ENCODE measurements around the gene RNF152. TPM values are rescaled to one million over a fixed set of nuclear protein-coding genes. Genes with fewer than 3 reads are reported as not detected.

The RNF152 gene
- polyA plus RNA-seq, 1 of the 3 experiments (the other 2 are of a cell fraction), result 6.6 TPM

DNA sequence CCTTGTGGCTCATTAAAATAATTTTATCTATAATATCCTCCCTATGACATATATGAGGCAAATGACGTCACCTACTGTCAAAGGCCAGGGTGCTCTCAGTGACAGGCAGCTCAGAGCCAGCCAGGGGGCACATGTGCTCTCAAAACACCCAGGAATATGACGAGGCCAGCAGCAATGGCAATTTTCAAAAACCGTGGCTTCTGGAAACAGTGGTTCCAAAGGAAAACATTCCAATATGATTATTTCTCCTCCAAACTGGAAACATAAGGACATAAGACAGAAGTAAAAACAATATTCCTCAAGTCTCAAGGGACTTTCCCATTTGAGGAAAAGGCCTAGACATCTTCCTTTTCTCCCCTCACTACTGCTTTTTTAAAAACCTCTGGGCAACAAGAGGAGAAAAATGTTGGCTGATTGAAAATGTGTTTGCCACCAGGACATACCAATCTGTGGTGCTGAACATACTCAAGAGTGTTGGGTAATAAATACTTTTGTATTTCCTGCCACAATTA is 40.8 kb downstream of the RNF152 start:
- peak; percentile 36 for DNase-seq
- Histone ChIP-seq H3K79me2 (ENCODE audit: insufficient read depth) (peaks cover 99% of the 10 kb centered on the region), H3K27me3 (ENCODE audit: insufficient read depth) (no peaks in the 10 kb centered on the region), H3K9me3 (no peaks in the 10 kb centered on the region), H3K36me3 (replicated peaks in 1 of 2; ENCODE audit: control insufficient read depth in 1 of 2, insufficient read depth in 2 of 2, low read length in 1 of 2) (peaks cover 5 to 20% of the 10 kb centered on the region in 2 experiments), H3K9ac (no peak overlapping the region), H3F3A (replicated peaks; ENCODE audit: insufficient read depth) (peaks cover 33% of the 10 kb centered on the region), H3K9me2 (no peaks in the 10 kb centered on the region), H4K20me1 (ENCODE audit: insufficient read depth) (peaks cover 88% of the 10 kb centered on the region), H3K4me3 (ENCODE audit: low read depth in 2 of 2, low read length in 1 of 2) (no peak overlapping the region), H3K27ac (ENCODE audit: low read depth in 2 of 2, low read length in 1 of 2) (peak overlapping the region; percentile 40 to 83), H2AFZ (ENCODE audit: low read depth) (no peak overlapping the region), H3K4me2 (peak overlapping the region; percentile 8; the same call in 1 of the 2 replicates), H3K4me1 (ENCODE audit: control insufficient read depth in 1 of 2, insufficient read depth in 2 of 2, low read depth in 1 of 2, low read length in 1 of 2) (peaks cover 33 to 57% of the 10 kb centered on the region in 2 experiments)
- ChIA-PET CTCF (interaction anchor here (2.9 kb wide), 1 partner anchor 270 kb away, joined by 8 read pairs; no protein-coding TSS in a partner anchor), POLR2A (interaction anchor here (0.9 kb wide), 1 partner anchor 9 kb away, joined by 3 read pairs; no protein-coding TSS in a partner anchor)
- TF ChIP-seq NFIC (IDR thresholded peaks at IDR 0.05; ENCODE audit: borderline replicate concordance) (0 out of 2 replicates have a peak, but pooled peaks have one; percentile 9), MXI1 (IDR thresholded peaks at IDR 0.05; ENCODE audit: low read depth, low read length) (peak; percentile 90), TAF1 (IDR thresholded peaks at IDR 0.05; ENCODE audit: borderline replicate concordance, low read depth, low read length) (no peak), RCOR1 (IDR thresholded peaks at IDR 0.05; ENCODE audit: low read length) (no peak), MAX (IDR thresholded peaks at IDR 0.05; ENCODE audit: low read depth) (no peak), RAD21 (IDR thresholded peaks at IDR 0.05; ENCODE audit: low read length) (peak; percentile 42), CHD2 (IDR thresholded peaks at IDR 0.05; ENCODE audit: low read length, partially characterized antibody) (no peak), SMC3 (IDR thresholded peaks at IDR 0.05; ENCODE audit: low read depth, low read length) (peak; percentile 13; the same call in 1 of the 2 replicates), PBX3 (IDR thresholded peaks at IDR 0.05) (no peak), IRF3 (IDR thresholded peaks at IDR 0.05; ENCODE audit: low read depth, low read length) (no peak)
- TF ChIP-seq, protein P1, sequence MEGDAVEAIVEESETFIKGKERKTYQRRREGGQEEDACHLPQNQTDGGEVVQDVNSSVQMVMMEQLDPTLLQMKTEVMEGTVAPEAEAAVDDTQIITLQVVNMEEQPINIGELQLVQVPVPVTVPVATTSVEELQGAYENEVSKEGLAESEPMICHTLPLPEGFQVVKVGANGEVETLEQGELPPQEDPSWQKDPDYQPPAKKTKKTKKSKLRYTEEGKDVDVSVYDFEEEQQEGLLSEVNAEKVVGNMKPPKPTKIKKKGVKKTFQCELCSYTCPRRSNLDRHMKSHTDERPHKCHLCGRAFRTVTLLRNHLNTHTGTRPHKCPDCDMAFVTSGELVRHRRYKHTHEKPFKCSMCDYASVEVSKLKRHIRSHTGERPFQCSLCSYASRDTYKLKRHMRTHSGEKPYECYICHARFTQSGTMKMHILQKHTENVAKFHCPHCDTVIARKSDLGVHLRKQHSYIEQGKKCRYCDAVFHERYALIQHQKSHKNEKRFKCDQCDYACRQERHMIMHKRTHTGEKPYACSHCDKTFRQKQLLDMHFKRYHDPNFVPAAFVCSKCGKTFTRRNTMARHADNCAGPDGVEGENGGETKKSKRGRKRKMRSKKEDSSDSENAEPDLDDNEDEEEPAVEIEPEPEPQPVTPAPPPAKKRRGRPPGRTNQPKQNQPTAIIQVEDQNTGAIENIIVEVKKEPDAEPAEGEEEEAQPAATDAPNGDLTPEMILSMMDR (IDR thresholded peaks at IDR 0.05), result peak; percentile 33
- 37% methylated on average over 3 of the region's 3 CpGs for WGBS (ENCODE audit: low lambda C conversion rate)

- ChIA-PET CTCF (interaction anchor here (1.1 kb wide), 1 partner anchor 12 kb away, joined by 3 read pairs; no protein-coding TSS in a partner anchor), POLR2A (no interaction called here)
- no peaks in the 10 kb centered on the region for H3K9me2 ChIP-seq
- H3F3A ChIP-seq (replicated peaks; ENCODE audit: insufficient read depth), result peaks cover 36% of the 10 kb centered on the region
- TF ChIP-seq RAD21 (IDR thresholded peaks at IDR 0.05; ENCODE audit: low read length) (no peak), POLR2AphosphoS5 (IDR thresholded peaks at IDR 0.05; ENCODE audit: low read depth, low read length) (no peak), MXI1 (IDR thresholded peaks at IDR 0.05; ENCODE audit: low read depth, low read length) (no peak)
- peaks cover 33 to 50% of the 10 kb centered on the region in 2 experiments for H3K4me1 ChIP-seq (ENCODE audit: control insufficient read depth in 1 of 2, insufficient read depth in 2 of 2, low read depth in 1 of 2, low read length in 1 of 2)
- no peaks in the 10 kb centered on the region for H3K9me3 ChIP-seq
- H3K27me3 ChIP-seq (ENCODE audit: insufficient read depth), result no peaks in the 10 kb centered on the region
- 0 out of 2 replicates have a peak overlapping the region, but pooled peaks have one; percentile 8 for H3K4me2 ChIP-seq
- peak overlapping the region; percentile 39 to 83 for H3K27ac ChIP-seq (ENCODE audit: low read depth in 2 of 2, low read length in 1 of 2)
- H3K9ac ChIP-seq, result no peak overlapping the region
- DNase-seq, result no peak
- H4K20me1 ChIP-seq (ENCODE audit: insufficient read depth), result peaks cover 88% of the 10 kb centered on the region
- no peak overlapping the region for H2AFZ ChIP-seq (ENCODE audit: low read depth)
- H3K79me2 ChIP-seq (ENCODE audit: insufficient read depth), result peaks cover 99% of the 10 kb centered on the region
- 83% methylated on average over 3 of the region's 3 CpGs for WGBS (ENCODE audit: low lambda C conversion rate)
- H3K4me3 ChIP-seq (ENCODE audit: low read depth in 2 of 2, low read length in 1 of 2), result no peak overlapping the region
- H3K36me3 ChIP-seq (replicated peaks in 1 of 2; ENCODE audit: control insufficient read depth in 1 of 2, insufficient read depth in 2 of 2, low read length in 1 of 2), result peaks cover 5 to 26% of the 10 kb centered on the region in 2 experiments
Measured at GRCh38 chr18:61851279-61851678, 41.5 kb downstream of the RNF152 start.
